OCI-LY7 (cell line): Measurements from ENCODE around the gene VCP.

Experiments
- EZH2phosphoT487 ChIP-seq: fragments of 200-600 bp; sonication (generic); IDR thresholded peaks from 2 replicates; pipeline ENCODE4 v1.6.1; 2018; ENCODE audit warnings: low read depth, borderline replicate concordance, mild to moderate bottlenecking, mixed run types, antibody characterized with exemption, low read length, moderate library complexity, mixed read lengths
- TF ChIP-seq, protein P1 (sequence below): fragments of 200-600 bp; sonication (generic); conservative IDR thresholded peaks from 2 replicates; pipeline ENCODE4 v1.5.1; 2014; ENCODE audit warnings: mild to moderate bottlenecking, antibody characterized with exemption, low read length, moderate library complexity, mixed read lengths

GRCh38 chr9:35112257-35113020 lies 40.0 kb upstream of the VCP start:
- TF ChIP-seq, protein P1, sequence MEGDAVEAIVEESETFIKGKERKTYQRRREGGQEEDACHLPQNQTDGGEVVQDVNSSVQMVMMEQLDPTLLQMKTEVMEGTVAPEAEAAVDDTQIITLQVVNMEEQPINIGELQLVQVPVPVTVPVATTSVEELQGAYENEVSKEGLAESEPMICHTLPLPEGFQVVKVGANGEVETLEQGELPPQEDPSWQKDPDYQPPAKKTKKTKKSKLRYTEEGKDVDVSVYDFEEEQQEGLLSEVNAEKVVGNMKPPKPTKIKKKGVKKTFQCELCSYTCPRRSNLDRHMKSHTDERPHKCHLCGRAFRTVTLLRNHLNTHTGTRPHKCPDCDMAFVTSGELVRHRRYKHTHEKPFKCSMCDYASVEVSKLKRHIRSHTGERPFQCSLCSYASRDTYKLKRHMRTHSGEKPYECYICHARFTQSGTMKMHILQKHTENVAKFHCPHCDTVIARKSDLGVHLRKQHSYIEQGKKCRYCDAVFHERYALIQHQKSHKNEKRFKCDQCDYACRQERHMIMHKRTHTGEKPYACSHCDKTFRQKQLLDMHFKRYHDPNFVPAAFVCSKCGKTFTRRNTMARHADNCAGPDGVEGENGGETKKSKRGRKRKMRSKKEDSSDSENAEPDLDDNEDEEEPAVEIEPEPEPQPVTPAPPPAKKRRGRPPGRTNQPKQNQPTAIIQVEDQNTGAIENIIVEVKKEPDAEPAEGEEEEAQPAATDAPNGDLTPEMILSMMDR: no peak
- TF ChIP-seq EZH2phosphoT487: no peak
